Middle frontal gyrus (tissue), 1 donor: ENCODE data around the gene SLC25A21.

ENCODE experiments used
- DNase-seq: peaks from one replicate; pipeline ENCODE4 v3.0.0-alpha.2; 2015; ENCODE audit warnings: low spot score; ENCODE audit errors: extremely low spot score

The SLC25A21 gene

GRCh38 chr14:36784541-36784940 is 387.9 kb downstream of the SLC25A21 start:
- DNase-seq, result no peak

DNA sequence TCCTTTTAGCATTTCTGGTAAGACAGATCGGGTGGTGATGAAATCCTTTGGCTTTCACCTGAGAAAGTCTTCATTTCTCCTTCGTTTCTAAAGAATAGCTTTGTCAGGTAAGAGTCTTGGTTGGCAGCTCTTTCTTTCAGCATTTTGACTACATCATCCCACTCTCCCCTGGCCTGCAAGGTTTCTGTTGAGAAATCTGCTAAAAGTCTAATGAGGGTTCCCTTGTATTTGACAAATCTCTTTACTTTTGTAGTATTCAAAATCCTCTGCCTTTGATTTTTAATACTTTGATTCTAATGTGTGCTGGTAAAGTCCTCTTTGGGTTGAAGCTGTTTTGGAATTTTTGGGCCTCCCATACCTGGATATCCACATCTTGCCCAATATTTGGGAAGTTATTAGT is 390.5 kb downstream of the SLC25A21 start:
- DNase-seq, result no peak

- no peak for DNase-seq
Measured at GRCh38 chr14:36773558-36773957, 398.8 kb downstream of the SLC25A21 start.

DNA sequence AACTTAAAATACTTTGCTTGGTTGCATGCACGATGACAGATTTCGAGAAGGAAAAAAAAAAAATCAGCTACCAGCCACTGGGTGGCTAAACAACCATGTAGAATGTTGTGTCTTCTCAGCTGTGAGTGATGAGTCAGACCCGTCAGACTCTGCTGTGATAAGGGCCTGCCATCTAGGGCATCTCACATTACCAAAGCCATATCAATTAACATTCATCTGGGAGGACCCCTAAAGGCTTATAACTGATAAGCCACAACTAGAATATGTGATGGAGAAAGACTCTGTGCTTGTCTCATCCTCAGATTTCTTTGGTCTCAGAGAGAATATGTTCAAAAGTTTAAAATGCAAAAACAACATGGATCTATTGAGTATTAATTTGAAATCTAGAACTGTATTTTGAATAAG is 399.3 kb downstream of the SLC25A21 start:
- no peak for DNase-seq

- no peak for DNase-seq
Measured at GRCh38 chr14:36771028-36771640, 401.3 kb downstream of the SLC25A21 start.

DNA sequence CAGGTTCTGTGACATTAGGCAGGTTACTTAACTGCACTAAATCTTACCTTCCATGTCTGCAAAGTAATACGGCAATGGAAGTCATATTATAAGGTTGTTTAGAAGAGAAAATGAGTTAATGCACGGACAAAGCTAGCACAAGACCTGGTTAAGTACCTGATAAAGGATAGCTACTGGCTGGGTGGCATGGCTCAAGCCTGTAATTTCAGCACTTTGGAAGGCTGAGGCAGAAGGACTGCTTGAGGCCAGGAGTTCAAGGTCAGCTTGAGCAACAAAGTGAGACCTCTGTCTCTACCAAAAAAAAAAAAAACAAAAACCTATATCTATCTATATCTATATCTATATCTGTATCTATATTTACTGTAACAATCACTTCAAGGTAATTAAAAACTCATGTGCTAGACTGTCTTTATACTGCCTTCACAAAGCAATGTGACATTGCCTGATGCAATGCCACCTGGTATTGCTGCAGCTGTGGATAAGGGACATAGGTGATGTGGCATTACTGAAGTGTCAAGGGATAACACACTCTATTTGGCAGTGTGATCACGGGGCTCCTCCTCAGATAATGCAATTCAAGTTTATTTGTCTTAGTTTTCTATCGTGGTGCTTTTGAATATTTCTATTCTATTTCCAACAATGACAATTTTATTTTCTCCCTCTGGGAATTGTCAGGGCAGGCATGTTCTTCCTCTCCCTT is 403.6 kb downstream of the SLC25A21 start:
- no peak for DNase-seq

GRCh38 chr14:36767603-36768281 is 404.7 kb downstream of the SLC25A21 start:
- DNase-seq, result no peak

GRCh38 chr14:36766974-36767373 is 405.4 kb downstream of the SLC25A21 start:
- no peak for DNase-seq

DNA sequence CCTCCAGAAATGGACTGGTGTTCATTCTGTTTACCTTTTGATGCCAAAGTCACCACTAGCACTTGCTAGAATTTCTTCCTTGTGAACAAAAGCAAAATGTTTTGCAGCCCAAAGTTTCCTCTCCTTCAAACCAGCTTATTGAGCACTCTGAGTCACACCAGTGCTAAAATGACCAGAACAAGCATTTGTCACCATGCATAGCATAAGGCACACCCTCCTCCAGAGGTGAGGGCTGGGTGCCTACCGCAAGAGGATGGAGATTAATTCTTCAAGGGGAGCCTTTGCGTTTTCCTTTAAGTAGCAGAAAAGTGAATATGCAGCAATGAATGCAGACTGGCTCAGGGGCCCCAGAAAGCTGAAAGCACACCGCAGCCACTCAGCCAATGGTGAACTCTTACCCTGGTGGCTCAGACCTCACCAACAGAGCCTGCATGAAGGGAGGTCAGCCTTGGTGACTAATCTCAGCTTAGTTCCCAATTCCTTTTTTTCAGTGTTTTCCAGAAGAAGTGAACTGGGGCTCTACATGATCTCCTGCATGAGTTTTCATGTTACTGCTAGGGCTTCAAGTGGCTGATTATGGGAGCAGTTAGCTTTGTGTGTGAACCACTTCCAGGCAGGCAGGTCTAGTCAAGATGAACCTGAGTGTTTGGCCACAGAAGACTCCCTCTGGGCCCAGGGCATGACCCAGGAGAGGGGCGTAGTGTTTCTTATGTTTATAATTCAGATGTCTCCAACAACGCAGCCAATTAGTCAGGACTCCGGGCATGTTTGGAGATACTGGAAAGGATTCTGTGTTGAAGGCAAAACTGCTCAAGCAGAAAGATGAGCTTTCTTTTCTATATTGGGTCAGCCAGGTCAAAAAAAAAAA is 414.4 kb downstream of the SLC25A21 start:
- DNase-seq, result no peak

- DNase-seq, result no peak
Measured at GRCh38 chr14:36756226-36756625, 416.2 kb downstream of the SLC25A21 start.

- no peak for DNase-seq
Measured at GRCh38 chr14:36755756-36756155, 416.6 kb downstream of the SLC25A21 start.

- no peak for DNase-seq
Measured at GRCh38 chr14:36751920-36752319, 420.5 kb downstream of the SLC25A21 start.

DNA sequence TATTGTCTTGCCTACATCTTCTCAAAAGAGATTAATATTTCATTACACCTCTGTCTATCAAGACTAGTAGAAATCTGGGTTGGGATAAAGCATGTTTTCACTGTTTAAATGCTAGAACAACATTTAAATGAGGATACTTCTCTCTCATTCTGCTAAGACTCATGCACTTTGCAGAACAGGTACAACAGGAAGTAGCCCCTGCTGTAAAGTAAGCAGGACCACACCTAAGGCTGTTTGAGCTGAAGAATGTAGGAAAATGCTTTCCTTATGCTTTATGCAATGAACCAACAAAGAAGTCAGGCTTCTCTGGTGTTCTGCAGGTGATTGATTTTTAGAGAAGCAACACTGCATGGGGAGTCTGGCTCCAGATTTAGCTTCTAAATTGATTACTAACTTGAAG is 421.3 kb downstream of the SLC25A21 start:
- no peak for DNase-seq

DNA sequence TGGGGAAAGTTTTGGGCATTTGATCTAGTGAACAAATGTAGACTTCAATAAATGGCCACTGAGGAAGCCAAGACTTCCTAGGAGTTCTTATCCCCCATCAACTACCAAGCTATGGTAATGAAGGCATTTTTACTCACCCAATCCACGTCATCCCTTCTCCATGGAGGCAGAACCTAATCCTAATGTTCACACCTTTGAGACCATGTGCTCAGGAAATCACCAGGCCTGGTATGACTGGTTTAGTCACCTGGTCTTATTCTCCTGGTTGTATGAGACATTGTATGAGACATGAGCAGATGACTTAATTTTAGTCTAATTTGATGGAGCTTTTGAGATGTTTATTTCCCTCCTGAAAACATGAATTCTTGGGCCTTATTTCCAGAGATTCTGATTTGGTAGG is 422.2 kb downstream of the SLC25A21 start:
- no peak for DNase-seq

DNA sequence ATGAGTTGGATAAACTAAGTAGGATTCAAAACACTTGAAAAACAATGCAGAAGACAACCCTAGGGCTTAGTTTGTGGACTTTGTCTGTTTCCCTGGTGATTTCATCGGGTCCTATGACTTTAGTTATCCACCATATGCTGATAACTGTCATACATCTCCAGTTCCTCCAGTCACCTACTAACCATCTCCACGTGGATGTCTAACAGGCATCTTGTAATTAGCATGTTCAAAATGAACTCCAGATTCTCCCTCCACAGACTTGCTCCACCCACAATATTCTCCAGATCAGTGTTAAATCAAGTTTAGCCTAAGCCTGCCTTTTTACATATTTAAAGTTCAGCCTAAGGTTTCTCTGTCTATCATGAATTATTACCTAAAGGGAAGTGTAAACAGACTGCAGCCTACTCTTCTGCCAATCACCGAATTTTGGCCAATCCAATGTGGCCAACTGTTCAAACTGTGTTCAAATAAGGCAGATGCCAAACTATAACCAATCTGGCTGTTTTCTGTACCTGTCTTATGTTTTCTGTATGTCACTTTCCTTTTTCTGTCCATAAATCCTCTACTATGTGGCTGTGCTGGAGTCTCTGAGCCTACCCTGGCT is 423.7 kb downstream of the SLC25A21 start:
- DNase-seq, result no peak

DNA sequence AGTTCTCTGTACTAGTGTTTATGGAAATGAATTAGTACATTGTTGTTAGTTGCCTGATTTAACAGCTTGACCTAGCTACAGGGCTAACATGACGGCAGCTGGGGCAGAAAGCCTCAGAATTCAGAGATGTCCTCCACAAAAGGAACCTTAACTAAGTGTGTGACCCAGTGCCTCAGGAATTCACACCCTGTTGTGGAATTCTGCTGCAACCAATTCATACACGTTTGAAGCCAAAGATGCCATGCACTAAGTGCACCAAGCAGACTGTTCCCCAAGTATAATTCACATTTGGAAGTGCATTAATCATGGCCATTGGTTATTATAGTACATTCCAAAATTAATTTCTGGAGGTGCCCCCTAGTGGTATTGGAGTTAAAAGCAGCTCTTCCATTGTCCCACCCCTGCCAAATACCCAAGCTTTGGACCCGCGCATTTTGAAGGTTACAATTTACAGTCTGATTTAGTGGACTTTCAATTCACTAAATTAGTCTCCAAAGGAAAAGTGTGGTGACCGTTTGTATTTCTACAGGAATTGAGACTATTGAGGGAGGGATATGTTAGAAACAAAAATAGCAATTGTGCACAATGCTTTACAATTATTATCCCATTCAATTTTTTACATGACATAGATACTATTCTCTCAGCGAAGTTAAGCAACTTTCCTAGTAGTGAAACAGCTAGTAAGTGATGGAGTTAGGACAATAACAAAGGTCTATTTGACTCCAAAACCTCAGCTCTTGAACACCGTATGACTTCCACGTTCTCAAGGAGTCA is 424.8 kb downstream of the SLC25A21 start:
- DNase-seq, result no peak

- DNase-seq, result no peak
Measured at GRCh38 chr14:36746872-36747271, 425.5 kb downstream of the SLC25A21 start.

GRCh38 chr14:36741858-36742257 is 430.5 kb downstream of the SLC25A21 start:
- DNase-seq, result no peak

DNA sequence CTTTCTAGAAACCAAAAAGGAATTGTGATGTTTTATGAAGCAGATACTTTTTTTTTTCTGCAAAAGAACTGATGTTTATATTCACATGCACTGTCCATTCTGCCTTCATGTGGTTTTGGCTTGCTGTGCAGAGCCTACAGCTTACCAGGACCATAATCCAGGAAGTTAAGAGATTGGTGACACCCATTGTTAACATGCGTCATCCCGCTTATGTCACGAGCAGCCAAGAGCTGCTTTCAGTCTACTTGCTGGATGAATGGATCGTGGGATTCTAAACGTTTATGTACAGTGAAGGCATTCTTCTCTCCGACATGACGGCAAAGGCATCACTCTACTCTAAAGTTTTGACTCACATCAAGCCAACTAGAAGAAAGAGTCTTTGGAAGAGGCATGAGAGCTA is 434.1 kb downstream of the SLC25A21 start:
- no peak for DNase-seq

DNA sequence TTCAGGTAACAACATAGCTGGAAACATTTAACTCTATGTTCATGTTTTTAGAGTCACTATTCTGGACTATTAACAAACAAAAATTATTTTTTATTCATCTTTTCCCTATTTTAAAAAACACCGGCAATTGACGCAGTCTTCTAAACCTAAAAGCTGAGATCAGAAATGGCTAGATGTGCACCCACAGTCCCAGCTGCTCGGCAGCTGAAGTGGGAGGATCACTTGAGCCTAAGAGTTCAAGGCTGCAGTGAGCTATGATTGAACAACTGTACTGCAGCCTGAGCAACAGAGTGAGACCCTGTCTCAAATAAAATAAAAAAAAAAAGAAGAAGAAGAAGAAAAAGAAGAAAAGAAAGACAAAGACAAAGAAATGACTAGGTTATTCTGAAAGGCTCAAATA is 446.3 kb downstream of the SLC25A21 start:
- no peak for DNase-seq

DNA sequence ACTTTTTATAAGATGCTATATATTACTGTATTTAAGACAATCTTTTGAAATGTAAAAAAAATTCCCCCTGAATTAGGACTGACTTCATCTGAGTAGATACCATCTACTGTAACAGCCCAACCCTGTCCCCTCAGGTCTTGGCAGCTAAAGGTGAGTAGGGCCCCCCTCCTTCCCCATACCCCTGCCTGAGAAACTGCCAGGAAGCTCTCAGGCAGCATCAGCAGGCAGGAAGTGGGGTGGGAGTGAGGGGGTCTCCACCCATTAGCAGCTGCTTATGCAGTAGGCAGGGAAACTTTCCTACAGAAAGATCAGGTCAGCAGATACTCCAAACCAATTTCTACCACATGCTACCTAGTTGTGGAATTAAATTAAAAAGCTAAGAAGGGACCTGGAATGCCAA is 448.2 kb downstream of the SLC25A21 start:
- no peak for DNase-seq
